ENCODE measurements around the gene ATP5IF1. TPM values are rescaled to one million over a fixed set of nuclear protein-coding genes. Genes with fewer than 3 reads are reported as not detected.

Gene ATP5IF1
- 65.6 TPM for total RNA-seq

- peak; percentile 99 for DNase-seq
These were observed at the start of gene ATP5IF1 for GRCh38 chr1:28235755-28236655. Gene ATP5IF1 (plus strand): TSS chr1:28236124. CDS start chr1:28236184, 60 bp downstream.

- DNase-seq = no peak
These were observed 45.5 kb upstream of the ATP5IF1 start for GRCh38 chr1:28190337-28190979.

- DNase-seq = no peak
These were observed 44.8 kb upstream of the ATP5IF1 start for GRCh38 chr1:28190996-28191645.

- DNase-seq = no peak
These were observed 42.2 kb upstream of the ATP5IF1 start for GRCh38 chr1:28193701-28194161.

- DNase-seq = no peak
These were observed 41.4 kb upstream of the ATP5IF1 start for GRCh38 chr1:28194326-28195035.

- no peak for DNase-seq
These were observed 40.1 kb upstream of the ATP5IF1 start for GRCh38 chr1:28195780-28196179.

GRCh38 chr1:28196330-28196729 is 39.6 kb upstream of the ATP5IF1 start:
- DNase-seq = no peak

- DNase-seq = no peak
These were observed 38.1 kb upstream of the ATP5IF1 start for GRCh38 chr1:28197682-28198415.

GRCh38 chr1:28199328-28200233 is 36.3 kb upstream of the ATP5IF1 start:
- no peak for DNase-seq

GRCh38 chr1:28200234-28200873 is 35.6 kb upstream of the ATP5IF1 start:
- DNase-seq = no peak

GRCh38 chr1:28205243-28205642 is 30.7 kb upstream of the ATP5IF1 start:
- DNase-seq = no peak

GRCh38 chr1:28208818-28209441 is 27.0 kb upstream of the ATP5IF1 start:
- no peak for DNase-seq

- DNase-seq = no peak
These were observed 26.2 kb upstream of the ATP5IF1 start for GRCh38 chr1:28209700-28210099.

GRCh38 chr1:28213315-28213714 is 22.6 kb upstream of the ATP5IF1 start:
- DNase-seq = no peak

- no peak for DNase-seq
These were observed 6.8 kb upstream of the ATP5IF1 start for GRCh38 chr1:28229089-28229488.

GRCh38 chr1:28229996-28230395 is 5.9 kb upstream of the ATP5IF1 start:
- no peak for DNase-seq

- DNase-seq = peak; percentile 90
These were observed 3.2 kb upstream of the ATP5IF1 start, which contains the start of gene DNAJC8 for GRCh38 chr1:28232558-28233263. Gene DNAJC8 (minus strand): TSS chr1:28233029. CDS start chr1:28232998, 31 bp downstream.

GRCh38 chr1:28233264-28233606 is 2.7 kb upstream of the ATP5IF1 start:
- DNase-seq = no peak

All from skin of body (tissue), 2 donors.